ENCODE results near the gene ASB6. TPM values are rescaled to one million over a fixed set of nuclear protein-coding genes. Genes with fewer than 3 reads are reported as not detected.
"Not testable (repeated sequence)": the region's sequence is repeated elsewhere in the genome, so short reads cannot be mapped to it uniquely, and the experiment has no call there.

ASB6 gene
- total RNA-seq, 2 experiments from 2014 or later, result 24.1 to 26.6 TPM

DNA sequence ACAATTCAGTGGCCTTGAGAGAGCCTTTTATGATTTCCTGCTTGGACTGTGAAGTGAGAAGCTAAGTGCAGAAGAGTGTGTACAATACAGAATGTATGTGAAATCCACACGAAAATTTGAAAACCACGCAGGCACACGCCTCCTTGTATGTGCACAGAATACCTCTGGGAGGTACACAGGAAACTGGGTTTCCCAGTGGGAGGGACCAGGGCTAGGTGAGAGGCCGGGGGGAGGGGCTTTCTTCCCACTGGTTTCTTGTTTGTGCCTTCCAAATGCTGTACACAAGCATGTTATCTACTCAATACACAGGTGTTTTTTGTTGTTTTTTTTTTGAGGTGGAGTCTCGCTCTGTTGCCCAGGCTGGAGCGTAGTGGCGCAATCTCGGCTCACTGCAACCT is 37.2 kb downstream of the ASB6 start:
- DNase-seq, result no peak
- Mint-ChIP-seq H3K9me3 (no peaks in the 10 kb centered on the region), H3K36me3 (ENCODE audit: low read depth) (no peaks in the 10 kb centered on the region), H3K27me3 (no peaks in the 10 kb centered on the region), H3K4me1 (peaks cover 56% of the 10 kb centered on the region), H3K27ac (peak overlapping the region; percentile 79), H3K4me3 (no peak overlapping the region)
- CTCF ChIA-PET, result interaction anchor here (1.0 to 2.9 kb wide), 6 partner anchors 8 to 474 kb away, joined by 4 to 10 read pairs (median 4); no protein-coding TSS in a partner anchor
- POLR2A ChIA-PET, result no interaction called here

DNA sequence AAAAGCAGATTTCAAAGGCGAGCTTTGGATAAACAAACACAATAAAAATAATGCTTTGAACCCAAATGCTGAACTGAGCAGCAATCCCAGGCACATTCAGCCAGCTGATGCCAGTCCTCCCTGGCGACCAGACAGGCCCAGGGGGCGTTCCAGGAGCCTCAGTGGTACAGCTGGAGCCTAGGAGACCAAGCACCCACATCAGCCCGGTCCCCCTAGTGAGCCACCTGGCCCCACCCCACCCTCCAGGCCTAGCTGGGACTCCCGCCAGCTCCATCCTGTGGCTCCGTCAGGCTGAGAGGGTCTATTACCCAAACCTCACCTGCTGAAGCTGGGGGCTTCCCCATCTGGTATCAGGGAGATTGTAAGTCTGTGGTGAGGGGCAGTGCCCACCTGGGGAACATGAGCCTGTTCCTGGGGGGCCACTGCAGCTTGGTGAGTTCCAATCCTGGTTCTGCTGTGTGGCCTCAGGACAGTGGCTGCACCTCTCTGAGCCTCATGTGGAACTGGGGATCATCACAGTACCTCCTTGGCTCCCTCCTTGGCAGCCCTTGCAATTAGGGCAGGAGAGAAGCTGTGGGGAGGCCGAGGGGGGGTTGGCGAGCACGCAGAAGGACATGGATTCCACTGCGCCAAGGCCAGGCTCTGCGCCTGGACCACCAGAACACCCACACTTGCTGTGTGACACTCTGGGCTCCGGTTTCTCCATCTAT is 37.7 kb downstream of the ASB6 start:
- ChIA-PET POLR2A (no interaction called here), CTCF (interaction anchor here (0.8 to 2.9 kb wide), 6 partner anchors 8 to 473 kb away, joined by 3 to 10 read pairs (median 4); no protein-coding TSS in a partner anchor)
- H3K27me3 Mint-ChIP-seq, result no peaks in the 10 kb centered on the region
- peak overlapping the region; percentile 79 for H3K27ac Mint-ChIP-seq
- peaks cover 53% of the 10 kb centered on the region for H3K4me1 Mint-ChIP-seq
- no peak for DNase-seq
- H3K9me3 Mint-ChIP-seq, result no peaks in the 10 kb centered on the region
- H3K36me3 Mint-ChIP-seq (ENCODE audit: low read depth), result no peaks in the 10 kb centered on the region
- no peak overlapping the region for H3K4me3 Mint-ChIP-seq

DNA sequence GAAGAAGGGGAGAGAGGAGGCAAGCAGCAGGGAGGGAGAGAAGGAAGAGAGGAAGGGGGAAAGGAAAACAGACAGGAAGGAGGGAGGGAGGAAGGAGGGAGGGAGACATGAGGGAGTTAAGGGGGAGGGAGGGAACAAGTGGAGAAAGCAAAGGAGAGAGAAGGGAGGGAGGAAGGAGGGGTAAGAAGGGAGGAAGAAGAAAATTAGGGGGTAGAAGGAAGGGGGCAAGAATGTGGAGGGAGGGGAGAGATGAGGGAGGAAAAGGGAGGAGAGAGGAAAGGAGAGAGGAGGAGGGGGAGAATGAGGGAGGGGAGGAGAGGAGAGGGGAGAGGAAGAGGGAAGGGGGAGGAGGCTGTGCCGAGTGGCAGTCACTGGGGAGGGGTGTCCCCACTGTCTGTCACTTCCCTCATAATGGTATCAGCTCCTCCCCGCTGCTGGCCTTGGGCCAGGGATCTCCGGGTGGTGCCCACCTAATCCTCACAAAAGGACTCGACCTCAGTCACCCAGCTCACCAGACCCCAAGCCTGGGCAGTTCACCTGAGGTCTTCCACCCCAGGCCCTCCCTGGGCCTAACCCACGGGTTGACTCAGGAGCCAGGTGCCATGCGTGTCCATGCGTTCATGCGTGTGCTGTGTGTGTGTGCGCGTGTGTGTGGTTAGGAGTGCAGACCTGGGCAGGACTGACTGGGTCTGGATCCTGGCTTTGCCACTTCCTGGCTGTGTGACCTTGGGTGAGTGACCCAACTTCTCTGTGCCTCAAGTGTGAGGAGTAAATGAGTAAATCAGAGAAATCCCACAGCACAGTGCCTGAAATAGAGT is 39.1 kb downstream of the ASB6 start:
- no peak overlapping the region for H3K4me3 Mint-ChIP-seq
- H3K9me3 Mint-ChIP-seq, result no peaks in the 10 kb centered on the region
- no peak for DNase-seq
- CTCF ChIA-PET, result no interaction called here
- POLR2A ChIA-PET, result no interaction called here
- no peaks in the 10 kb centered on the region for H3K36me3 Mint-ChIP-seq (ENCODE audit: low read depth)
- H3K27ac Mint-ChIP-seq, result no peak overlapping the region
- H3K4me1 Mint-ChIP-seq, result peaks cover 50% of the 10 kb centered on the region
- no peaks in the 10 kb centered on the region for H3K27me3 Mint-ChIP-seq

DNA sequence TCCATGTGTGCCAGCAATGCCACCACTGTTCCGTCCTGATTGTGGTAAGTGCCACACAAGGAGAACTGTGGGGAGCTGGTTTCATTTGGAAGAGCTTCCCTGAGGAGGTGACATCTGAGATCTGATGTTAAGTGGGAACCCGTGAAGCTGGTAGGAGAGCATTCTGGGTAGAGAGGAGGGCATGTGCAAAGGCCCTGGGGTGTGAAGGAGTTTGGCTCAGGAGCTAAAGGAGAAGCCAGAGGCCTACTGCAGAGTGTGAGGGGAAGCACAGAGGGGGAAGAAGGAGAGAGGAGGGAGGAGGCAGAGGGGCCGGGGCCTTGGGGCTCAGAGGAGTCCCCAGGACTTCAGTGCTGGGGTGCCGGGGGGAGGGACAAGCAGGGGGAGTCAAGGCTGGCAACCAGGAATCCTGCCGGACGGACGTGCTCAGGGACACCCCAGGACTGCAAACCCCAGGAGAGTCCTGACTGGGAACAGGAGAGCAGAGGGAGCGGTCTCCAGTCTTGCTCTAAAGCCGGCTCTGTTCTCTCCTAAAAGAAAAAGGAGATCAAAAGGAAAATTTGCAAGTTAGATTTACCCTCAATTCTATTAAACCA is 40.8 kb downstream of the ASB6 start:
- no peak overlapping the region for H3K4me3 Mint-ChIP-seq
- H3K27me3 Mint-ChIP-seq, result peaks cover 3% of the 10 kb centered on the region
- DNase-seq, result no peak
- H3K9me3 Mint-ChIP-seq, result no peaks in the 10 kb centered on the region
- peaks cover 48% of the 10 kb centered on the region for H3K4me1 Mint-ChIP-seq
- ChIA-PET POLR2A (no interaction called here), CTCF (interaction anchor here (0.7 to 1.6 kb wide), 2 partner anchors 10 to 16 kb away, joined by 3 to 7 read pairs; no protein-coding TSS in a partner anchor)
- H3K36me3 Mint-ChIP-seq (ENCODE audit: low read depth), result no peaks in the 10 kb centered on the region
- H3K27ac Mint-ChIP-seq, result no peak overlapping the region

- ChIA-PET POLR2A (interaction anchor here (0.6 kb wide), 1 partner anchor 225 kb away, joined by 4 read pairs; no protein-coding TSS in a partner anchor), CTCF (interaction anchor here (0.6 to 2.7 kb wide), 5 partner anchors 7 to 425 kb away, joined by 3 to 8 read pairs (median 4); no protein-coding TSS in a partner anchor)
- peaks cover 38% of the 10 kb centered on the region for H3K4me1 Mint-ChIP-seq
- no peak for DNase-seq
- H3K36me3 Mint-ChIP-seq (ENCODE audit: low read depth), result no peaks in the 10 kb centered on the region
- H3K9me3 Mint-ChIP-seq, result no peaks in the 10 kb centered on the region
- H3K27ac Mint-ChIP-seq, result peak overlapping the region; percentile 42
- H3K4me3 Mint-ChIP-seq, result peak overlapping the region; percentile 47
- peaks cover 14% of the 10 kb centered on the region for H3K27me3 Mint-ChIP-seq
These were observed 43.8 kb downstream of the ASB6 start for GRCh38 chr9:129598089-129598596.

- Mint-ChIP-seq H3K4me1 (peaks cover 33% of the 10 kb centered on the region), H3K27me3 (peaks cover 14% of the 10 kb centered on the region), H3K4me3 (peak overlapping the region; percentile 47), H3K9me3 (no peaks in the 10 kb centered on the region), H3K36me3 (ENCODE audit: low read depth) (no peaks in the 10 kb centered on the region), H3K27ac (peak overlapping the region; percentile 42)
- POLR2A ChIA-PET, result no interaction called here
- CTCF ChIA-PET, result interaction anchor here (0.6 to 2.7 kb wide), 7 partner anchors 8 to 466 kb away, joined by 3 to 8 read pairs (median 4); no protein-coding TSS in a partner anchor
- peak; percentile 36 for DNase-seq
These were observed 44.4 kb downstream of the ASB6 start for GRCh38 chr9:129597355-129598088.

DNA sequence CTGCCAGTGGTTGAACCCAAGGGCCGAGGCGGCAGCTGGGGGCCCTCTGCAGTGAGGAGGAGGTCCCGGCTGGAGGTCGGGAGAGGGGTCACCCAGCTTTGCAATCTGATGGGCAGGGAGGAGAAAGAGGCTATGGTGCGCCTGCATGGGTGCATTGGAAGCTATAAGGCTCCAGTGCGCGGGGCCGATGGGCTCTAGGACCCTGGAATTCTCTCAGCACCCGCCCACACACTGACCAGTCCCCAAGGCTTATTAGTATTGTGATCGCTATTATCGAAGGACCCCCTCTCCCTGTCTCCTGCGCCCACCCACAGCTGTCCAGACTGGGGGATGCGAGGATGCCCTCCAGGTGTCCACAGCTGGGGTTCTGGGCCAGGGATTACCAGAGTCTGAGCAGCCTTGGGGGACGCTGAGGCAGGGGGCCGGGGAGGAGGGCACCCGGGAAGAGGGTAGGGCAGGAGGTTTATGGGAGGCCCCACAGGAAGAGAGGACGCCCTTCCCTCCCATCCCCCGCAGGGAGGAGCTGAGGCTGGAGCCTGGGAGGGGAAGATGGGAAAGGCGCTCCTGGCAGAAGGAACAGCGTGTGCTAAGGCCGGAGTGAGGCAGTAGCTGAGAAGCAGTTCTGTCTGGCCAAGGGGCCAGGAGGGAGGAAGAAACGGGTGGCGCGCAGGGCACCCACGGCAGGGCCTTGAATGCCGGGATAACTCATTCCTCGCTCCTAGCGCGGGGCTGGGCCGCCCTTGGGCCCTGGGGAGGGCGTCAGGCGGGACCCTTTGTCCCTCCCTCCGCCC is 45.2 kb downstream of the ASB6 start:
- Mint-ChIP-seq H3K4me3 (no peak overlapping the region), H3K4me1 (peaks cover 29% of the 10 kb centered on the region), H3K36me3 (ENCODE audit: low read depth) (no peaks in the 10 kb centered on the region), H3K27ac (no peak overlapping the region), H3K9me3 (no peaks in the 10 kb centered on the region), H3K27me3 (peaks cover 14% of the 10 kb centered on the region)
- CTCF ChIA-PET, result interaction anchor here (1.0 to 2.7 kb wide), 8 partner anchors 9 to 465 kb away, joined by 4 to 8 read pairs (median 5); no protein-coding TSS in a partner anchor
- POLR2A ChIA-PET, result no interaction called here
- no peak for DNase-seq

GRCh38 chr9:129595903-129596540 is 45.9 kb downstream of the ASB6 start:
- Mint-ChIP-seq H3K4me3 (no peak overlapping the region), H3K36me3 (ENCODE audit: low read depth) (no peaks in the 10 kb centered on the region), H3K27me3 (peaks cover 14% of the 10 kb centered on the region), H3K4me1 (peaks cover 29% of the 10 kb centered on the region), H3K27ac (no peak overlapping the region), H3K9me3 (no peaks in the 10 kb centered on the region)
- CTCF ChIA-PET, result interaction anchor here (1.0 to 2.7 kb wide), 7 partner anchors 9 to 464 kb away, joined by 4 to 8 read pairs (median 5); no protein-coding TSS in a partner anchor
- DNase-seq, result no peak
- POLR2A ChIA-PET, result no interaction called here

DNA sequence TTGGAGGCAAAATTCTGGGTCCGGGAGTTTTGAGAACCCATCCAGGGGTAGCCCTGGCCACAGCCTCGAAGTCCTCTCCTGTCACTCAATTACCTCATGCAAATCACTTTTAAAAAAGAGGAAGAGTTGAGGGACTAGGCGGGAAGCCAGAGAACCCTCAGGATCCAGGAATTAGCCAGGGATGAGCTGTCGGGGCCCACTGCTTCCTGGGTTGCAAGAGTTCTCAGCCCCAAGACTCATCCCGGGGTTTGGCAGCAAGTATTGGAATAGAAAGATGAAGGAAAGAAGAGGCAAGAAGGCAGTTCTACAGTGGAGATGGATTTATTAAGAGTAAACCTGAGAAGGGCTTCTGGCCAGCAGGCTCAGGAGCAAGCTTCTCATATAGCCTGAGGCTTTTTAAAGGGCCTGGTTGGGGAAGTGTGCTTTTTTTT is 46.6 kb downstream of the ASB6 start:
- H3K9me3 Mint-ChIP-seq, result no peaks in the 10 kb centered on the region
- H3K36me3 Mint-ChIP-seq (ENCODE audit: low read depth), result no peaks in the 10 kb centered on the region
- DNase-seq, result no peak
- H3K27me3 Mint-ChIP-seq, result peaks cover 18% of the 10 kb centered on the region
- no peak overlapping the region for H3K27ac Mint-ChIP-seq
- POLR2A ChIA-PET, result no interaction called here
- H3K4me1 Mint-ChIP-seq, result peaks cover 29% of the 10 kb centered on the region
- CTCF ChIA-PET, result interaction anchor here (0.6 to 2.7 kb wide), 4 partner anchors 8 to 463 kb away, joined by 3 to 8 read pairs (median 6); no protein-coding TSS in a partner anchor
- no peak overlapping the region for H3K4me3 Mint-ChIP-seq

DNA sequence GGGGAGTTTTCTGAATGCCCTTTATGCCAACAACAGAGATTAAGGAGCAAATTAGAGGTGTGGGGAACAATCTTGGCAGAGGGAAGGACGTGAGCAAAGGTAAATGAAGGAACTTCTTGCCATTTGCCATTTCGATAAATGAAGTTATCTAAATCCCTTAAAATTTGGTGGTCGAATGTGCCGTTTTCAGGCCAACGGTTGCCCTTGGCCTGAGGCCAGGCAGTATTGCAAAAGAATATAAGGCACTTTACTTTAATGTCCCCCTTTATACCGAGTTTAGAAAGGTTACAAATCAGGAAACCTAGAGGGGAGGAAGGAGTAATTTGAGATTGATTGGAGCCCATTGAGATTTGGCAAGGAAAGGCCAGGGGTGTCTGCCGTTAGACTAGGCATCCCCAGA is 47.3 kb downstream of the ASB6 start:
- no peak for DNase-seq
- POLR2A ChIA-PET, result no interaction called here
- no peak overlapping the region for H3K4me3 Mint-ChIP-seq
- H3K27me3 Mint-ChIP-seq, result peaks cover 22% of the 10 kb centered on the region
- no peaks in the 10 kb centered on the region for H3K9me3 Mint-ChIP-seq
- H3K4me1 Mint-ChIP-seq, result peaks cover 29% of the 10 kb centered on the region
- no peak overlapping the region for H3K27ac Mint-ChIP-seq
- no peaks in the 10 kb centered on the region for H3K36me3 Mint-ChIP-seq (ENCODE audit: low read depth)
- CTCF ChIA-PET, result no interaction called here

DNA sequence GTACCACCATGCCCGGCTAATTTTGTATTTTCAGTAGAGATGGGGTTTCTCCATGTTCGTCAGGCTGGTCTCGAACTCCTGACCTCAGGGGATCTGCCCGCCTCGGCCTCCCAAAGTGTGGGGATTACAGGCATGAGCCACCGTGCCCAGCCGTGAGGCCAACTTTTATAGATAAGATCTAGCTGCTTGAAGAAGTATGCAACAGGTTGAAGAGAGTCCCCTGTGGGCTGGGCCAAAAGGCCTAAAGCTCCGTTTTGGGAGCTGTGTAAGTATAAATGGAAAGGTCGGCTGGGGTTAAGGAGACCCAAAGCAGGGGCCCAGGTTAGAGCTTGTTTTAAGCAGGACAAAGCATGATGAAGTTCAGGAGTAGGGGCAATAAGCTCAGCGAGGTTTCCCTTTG is 49.2 kb downstream of the ASB6 start:
- H3K27ac Mint-ChIP-seq; H3K4me3 Mint-ChIP-seq; H3K9me3 Mint-ChIP-seq; POLR2A ChIA-PET; H3K36me3 Mint-ChIP-seq (ENCODE audit: low read depth); DNase-seq: not testable (repeated sequence)
- Mint-ChIP-seq H3K4me1 (peaks cover 22% of the 10 kb centered on the region), H3K27me3 (peaks cover 29% of the 10 kb centered on the region)
- CTCF ChIA-PET, result interaction anchor here (0.5 to 3.1 kb wide), 5 partner anchors 9 to 618 kb away, joined by 3 to 9 read pairs (median 4); no protein-coding TSS in a partner anchor

Data from activated CD4-positive, alpha-beta T cell treated with anti-CD3 and anti-CD28 coated beads, Interleukin-2, amount 10 ng/mL, durations not matched to agents 7 days and 5 days (primary cell).